HG03095 (cell line): ENCODE data around the gene FUT7.

Source experiments
- ATAC-seq: cut with Tn5 transposase; IDR thresholded peaks from one replicate; pipeline ENCODE4 v1.9.1; 2021; ENCODE audit warnings: moderate library complexity; ENCODE audit not compliant: unreplicated experiment

The FUT7 gene

DNA sequence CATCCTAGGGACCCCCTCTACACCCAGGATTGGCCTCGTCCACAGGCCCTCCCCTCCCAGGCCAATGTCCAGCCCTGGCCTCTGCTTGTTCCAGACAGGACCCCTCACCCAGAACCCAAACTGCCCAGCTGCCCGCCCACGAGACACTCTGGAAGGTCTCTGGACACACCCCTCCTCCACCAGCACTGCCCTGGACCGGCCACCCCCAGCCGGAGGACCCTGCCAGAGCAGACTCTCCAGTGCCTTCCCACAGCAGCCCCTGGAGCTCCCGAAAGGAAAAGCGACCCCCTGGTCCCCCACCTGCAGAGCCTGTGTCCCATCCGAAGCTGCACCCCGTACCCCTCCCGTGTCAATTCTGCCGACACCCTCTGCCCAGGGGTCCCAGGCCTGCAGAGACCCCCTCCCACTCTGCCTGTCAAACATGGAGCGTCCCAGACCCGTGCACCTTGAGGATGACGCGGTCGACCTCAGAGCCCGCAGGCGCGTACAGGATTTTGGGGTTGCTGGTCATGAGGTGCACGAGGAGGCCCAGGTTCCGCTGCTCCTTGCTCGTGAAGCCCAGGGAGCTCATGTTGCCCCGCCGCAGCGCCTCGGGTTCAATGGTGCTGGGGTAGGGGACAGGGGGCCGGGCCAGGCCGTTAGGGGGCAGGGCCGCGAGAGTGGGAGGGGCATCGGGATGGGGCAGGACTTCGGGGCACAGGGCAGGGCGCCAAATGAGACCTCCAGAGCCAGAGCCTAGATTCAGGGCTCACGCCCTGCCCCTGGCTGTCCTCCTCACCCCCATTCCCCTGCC, 11.8 kb downstream of the FUT7 start:
- ATAC-seq, result no peak

DNA sequence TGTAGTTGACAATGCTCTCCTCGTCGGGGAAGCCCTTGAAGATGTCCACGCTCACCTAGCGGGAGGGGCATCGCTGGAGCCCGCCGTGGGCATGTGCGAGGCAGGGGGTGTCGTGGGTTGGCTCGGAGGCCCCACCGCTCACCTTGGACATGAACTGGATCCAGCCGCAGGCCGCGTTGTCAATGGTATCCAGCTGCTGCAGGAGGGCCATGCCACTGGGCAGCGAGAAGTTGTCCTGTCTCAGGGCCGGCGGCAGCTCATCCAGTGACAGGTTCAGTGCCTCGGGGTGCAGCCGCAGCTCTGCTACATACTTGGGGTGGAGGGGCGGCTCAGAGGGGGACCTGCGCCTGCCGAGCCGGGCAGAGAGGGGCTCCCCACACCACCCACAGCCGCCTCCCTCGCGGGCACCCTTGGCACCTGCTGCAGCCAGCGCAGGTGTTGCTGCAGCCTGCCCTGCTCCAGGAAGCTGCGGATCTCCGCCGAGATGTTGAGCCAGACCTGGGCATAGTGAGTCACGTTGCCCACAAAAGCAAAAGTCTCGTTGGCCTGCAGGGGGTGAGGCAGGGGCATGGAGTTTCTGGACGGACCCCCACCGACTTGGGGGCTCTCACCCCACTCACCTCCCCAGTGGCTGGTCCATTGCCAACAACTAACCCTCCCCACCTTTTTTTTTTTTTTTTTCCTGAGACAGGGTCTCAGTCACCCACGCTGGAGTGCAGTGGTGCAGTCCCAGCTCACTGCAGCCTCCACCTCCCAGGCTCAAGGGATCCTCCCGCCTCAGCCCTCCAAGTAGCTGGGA, 12.9 kb downstream of the FUT7 start:
- no peak for ATAC-seq

- no peak for ATAC-seq
Measured at GRCh38 chr9:137017791-137018497, 13.9 kb downstream of the FUT7 start.

- no peak for ATAC-seq
Measured at GRCh38 chr9:137017071-137017470, 14.8 kb downstream of the FUT7 start.

GRCh38 chr9:137016436-137016835, 15.5 kb downstream of the FUT7 start:
- ATAC-seq, result no peak

GRCh38 chr9:137015976-137016375, 15.9 kb downstream of the FUT7 start:
- ATAC-seq, result no peak

GRCh38 chr9:137015540-137015930, 16.4 kb downstream of the FUT7 start:
- no peak for ATAC-seq

GRCh38 chr9:137014776-137015539, 16.9 kb downstream of the FUT7 start:
- no peak for ATAC-seq

DNA sequence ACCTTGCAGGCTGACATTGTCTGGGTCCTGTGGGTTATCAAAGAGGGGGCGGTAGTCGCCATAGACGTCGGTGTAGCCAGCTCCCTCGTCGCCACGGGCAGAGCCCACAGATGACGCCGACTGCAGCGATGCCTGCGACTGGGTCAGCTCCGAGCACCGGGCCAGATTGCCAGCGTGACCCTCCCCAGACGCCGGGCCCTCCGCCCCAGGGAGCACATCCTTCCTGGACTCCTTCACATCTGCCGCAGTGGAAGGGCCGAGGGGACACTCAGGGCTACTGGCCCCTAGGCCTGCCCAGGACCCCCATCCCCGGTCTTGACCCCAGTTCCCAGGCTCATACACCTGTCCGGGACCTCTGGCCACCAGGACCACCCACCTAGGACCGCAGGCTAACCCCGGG, 17.7 kb downstream of the FUT7 start:
- ATAC-seq, result no peak

DNA sequence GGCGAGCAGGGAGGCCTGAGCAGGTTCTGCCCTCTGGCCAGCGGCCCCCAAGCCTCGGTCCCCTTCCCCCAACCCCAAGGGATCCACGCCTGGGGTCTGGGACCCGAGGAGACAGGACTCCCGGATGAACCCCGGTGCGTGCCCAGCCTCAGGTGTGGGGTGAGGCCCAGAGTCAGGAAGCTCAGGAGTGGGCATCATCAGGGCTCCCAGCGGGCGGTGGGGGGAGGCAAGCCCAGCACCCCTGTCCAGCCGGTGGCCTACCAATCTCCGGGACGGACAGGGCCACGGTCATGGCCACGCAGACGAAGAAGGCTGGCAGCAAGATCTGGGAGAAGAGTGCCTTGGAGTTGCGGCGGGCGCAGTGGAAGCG, 18.3 kb downstream of the FUT7 start:
- no peak for ATAC-seq

DNA sequence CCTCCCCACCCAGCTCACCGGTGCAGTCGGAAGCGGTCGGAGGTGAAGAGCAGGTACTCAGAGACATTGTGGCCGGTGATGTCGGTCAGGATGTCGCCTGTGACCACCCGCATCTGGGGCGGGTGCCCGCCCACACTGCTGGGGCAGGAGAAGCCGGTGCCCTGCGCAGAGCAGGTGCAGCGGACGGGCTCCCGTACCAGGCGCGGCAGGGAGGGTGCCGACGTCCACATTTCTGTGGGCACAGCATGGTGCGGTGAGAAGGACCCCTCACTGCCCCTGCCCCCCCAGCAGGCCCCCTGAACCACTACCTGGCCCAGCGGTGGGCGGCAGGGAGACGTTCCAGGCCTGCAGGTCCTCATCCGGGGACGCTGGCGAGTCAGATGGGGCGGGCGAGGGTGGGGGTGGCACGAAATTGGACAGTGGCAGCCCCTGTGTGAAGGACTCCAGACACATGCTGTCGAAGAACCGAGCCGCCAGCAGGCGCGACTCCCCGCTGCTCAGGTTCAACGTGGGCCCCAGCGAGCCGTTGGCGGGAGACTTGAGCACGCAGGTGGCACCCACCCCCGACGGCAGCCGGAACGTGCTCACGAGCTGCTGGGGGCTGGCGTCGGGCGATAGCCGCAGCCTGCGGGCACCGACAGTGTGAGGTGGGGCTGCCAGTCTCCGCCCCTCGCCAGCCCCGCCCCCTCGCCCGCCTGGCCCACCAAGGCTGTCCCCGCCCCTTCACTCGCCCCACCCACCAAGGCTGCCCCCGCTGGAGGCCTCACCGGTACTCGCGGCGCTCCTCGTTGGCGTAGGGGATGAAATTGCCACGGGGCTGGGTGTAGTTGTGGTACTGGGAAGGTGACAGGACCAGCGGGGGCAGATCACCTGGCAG, 19.0 kb downstream of the FUT7 start:
- no peak for ATAC-seq

- ATAC-seq, result no peak
Measured at GRCh38 chr9:137011907-137012675, 19.8 kb downstream of the FUT7 start.

- no peak for ATAC-seq
Measured at GRCh38 chr9:137011156-137011555, 20.7 kb downstream of the FUT7 start.

DNA sequence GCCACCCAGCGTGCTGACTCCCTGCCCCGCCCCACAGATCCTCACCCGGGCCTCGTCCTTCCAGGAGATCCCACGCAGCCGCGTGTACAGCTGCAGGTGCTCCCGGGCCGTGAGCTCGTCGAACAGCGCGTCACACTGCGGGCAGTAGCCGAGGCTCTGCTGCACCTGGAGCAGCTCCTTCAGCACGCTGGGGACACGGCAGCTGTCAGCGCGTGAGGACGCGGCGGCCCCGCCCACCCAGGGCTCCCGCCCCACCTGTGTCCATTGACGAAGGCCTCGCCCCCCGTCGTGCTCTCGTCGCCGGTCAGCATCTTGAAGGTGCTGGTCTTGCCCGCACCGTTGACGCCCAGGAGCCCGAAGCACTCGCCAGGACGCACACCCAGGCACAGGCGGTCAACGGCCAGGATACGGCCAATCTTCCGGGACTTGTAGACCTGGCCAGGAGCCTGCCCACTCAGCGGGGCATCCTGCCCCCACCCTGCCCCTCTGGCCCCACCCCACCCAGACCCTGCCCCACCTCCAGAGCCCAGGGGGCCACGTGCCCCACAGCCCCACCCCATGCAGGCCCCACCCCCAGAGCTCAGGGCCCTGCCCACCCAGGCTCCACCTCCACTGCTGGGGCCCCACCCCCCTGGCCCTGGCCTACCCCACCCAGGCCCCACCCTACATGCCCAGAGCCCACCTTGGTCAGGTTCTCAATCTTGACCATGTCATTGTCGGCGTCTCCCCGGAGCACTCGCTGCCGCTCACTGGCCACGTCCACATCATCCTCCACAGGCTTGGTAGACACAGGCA, 21.8 kb downstream of the FUT7 start:
- ATAC-seq, result no peak

DNA sequence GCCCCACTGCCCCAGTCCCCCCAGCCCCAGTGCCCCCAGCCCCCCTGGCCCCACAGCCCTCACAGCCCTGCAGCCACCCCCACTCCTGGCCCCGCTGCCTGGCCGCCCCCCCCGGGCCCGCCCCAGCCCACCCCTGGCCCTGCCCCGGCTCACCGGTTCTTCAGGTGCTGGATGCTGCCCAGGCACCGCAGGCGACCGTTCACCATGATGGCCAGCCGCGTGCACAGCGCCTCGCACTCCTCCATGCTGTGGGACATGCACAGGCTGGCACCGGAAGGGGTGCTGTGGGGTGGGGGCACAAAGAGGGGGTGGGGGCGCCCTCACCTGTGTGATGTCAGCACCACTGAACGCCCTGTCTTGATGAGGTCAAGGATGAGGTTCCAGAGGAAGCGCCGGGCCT, 22.7 kb downstream of the FUT7 start:
- no peak for ATAC-seq

DNA sequence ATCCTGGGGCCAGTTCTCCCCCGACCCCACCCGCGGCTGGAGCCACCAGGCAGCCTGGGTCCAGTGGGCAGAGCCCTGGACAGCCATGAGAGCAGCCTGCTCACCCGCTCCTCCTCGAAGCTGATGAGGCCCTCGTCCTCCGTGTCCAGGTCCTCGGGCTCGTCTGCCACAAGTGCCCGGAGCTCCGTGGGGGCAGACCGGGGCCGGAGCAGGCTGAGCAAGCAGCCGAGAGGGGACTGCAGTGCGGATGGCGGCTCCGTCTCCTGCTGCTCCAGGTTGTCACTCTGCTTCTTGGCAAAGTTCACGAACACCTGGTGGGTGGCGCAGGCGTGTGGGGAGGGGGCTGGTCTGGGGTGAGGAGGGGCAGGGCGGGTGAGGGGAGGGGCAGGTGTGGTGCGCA, 23.6 kb downstream of the FUT7 start:
- ATAC-seq, result no peak

GRCh38 chr9:137007816-137008270, 24.0 kb downstream of the FUT7 start:
- no peak for ATAC-seq

GRCh38 chr9:137007108-137007815, 24.6 kb downstream of the FUT7 start:
- no peak for ATAC-seq
